Measurements from ENCODE around the gene HDGF. TPM values are rescaled to one million over a fixed set of nuclear protein-coding genes. Genes with fewer than 3 reads are reported as not detected.
A peak's percentile ranks its signal among the peaks of the same experiment; 100 is the strongest.

Gene HDGF
- total RNA-seq, 2 experiments from 2014 or later: 186 to 196 TPM

DNA sequence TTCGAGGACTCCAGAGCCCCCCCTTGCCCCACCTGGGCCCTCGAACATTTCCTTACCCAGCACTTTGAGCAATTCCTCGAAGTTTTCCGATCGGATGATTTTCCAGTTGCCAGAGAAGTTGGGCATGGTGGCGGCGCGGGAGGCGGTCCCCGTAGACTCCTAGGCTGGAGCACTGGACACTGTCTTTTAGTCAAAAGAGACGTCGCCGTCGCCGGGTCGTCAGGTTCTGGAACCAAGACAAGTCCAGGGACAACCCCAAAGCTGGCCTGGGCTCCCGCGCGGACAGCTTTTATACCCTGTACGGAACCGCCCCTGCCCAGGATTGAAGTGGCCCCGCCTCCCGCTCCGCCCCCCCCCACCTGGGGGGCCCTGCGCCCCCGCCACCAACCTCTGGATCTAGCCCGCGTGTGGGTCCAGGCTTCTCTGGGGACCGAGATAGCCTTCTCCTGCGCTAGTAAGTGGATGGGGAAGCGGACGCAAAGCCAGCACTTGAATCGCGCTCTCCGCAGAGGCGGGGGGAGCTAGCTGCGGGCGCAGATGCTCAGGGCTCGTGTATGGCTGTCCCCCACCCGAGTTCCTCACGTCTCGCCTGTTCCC is 46.1 kb downstream of the HDGF start, which contains the start of gene CRABP2:
Gene CRABP2 (minus strand): TSS at position 263 of the 597 bp plus-strand sequence. CDS start 137 bp downstream, at position 126.
- peak within 1 kb of the TSS; percentile 88 for H3K4me3 Mint-ChIP-seq
- H3K27ac Mint-ChIP-seq: peak within 1 kb of the TSS; percentile 15
- H3K27me3 Mint-ChIP-seq: peaks cover 45% of the 10 kb centered on the region
- no peak for ATAC-seq (ENCODE audit: low read depth)
- DNase-seq: no peak
- no peaks in the 10 kb centered on the region for H3K9me3 Mint-ChIP-seq
- POLR2A ChIA-PET: interaction anchor here (0.8 to 1.5 kb wide), 7 partner anchors 11 to 62 kb away, joined by 3 to 8 read pairs (median 3); partner anchors contain the start of genes ISG20L2, METTL25B and PRCC
- H3K4me1 Mint-ChIP-seq: peaks cover 24% of the 10 kb centered on the region
- H3K36me3 Mint-ChIP-seq: no peaks in the 10 kb centered on the region

DNA sequence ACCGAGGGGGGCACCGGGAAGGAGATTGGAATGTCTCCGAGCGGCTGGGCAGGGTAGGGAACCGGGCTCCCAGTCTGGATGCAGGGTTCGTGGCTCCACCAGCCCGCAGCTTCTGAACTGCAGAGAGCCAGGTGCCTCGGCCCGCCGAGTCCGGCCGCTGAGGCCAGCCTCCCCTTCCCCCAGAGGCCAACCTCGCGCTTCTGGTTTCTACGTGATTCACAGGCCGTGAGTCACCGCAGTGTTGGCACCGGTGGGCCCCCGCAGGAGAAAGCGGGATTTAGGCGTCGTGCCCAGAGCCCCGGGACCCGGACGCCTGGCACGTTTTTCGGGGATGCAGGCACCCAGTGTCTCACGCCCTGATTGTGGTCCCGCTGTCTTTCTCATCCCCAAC is 46.5 kb downstream of the HDGF start:
- peak overlapping the region; percentile 88 for H3K4me3 Mint-ChIP-seq
- H3K4me1 Mint-ChIP-seq: peaks cover 24% of the 10 kb centered on the region
- POLR2A ChIA-PET: interaction anchor here (1.0 kb wide), 1 partner anchor 16 kb away, joined by 3 read pairs; no protein-coding TSS in a partner anchor
- H3K27ac Mint-ChIP-seq: no peak overlapping the region
- peaks cover 45% of the 10 kb centered on the region for H3K27me3 Mint-ChIP-seq
- H3K9me3 Mint-ChIP-seq: no peaks in the 10 kb centered on the region
- no peaks in the 10 kb centered on the region for H3K36me3 Mint-ChIP-seq
- DNase-seq (no peak), ATAC-seq (ENCODE audit: low read depth) (no peak)

DNA sequence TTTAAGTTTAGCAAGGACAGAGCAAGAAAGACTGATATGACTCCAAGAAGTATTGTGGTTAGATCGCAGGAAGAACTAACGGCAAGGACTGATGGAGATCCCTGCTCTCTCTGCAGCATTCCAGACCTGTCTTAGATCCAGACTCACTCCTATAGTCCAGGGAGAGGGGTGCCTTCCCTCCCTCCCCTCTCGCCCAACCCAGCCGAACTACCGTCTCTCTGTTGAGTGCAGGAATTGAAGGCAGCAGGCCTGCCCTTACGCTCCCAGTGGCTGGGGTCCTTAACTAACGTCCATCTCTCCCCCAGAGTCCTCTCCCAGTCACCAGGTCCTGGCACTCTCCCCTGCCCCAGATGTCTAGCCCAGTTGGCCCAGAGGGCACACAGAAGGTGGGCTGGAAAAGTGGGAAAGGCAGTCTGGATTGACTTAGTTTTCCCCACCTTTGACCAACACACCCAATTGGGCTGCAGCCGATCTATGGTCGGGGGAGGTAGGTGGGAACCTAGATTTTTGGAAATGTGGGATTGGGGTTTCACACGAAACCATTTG is 47.2 kb downstream of the HDGF start:
- DNase-seq: no peak
- H3K4me1 Mint-ChIP-seq: peaks cover 24% of the 10 kb centered on the region
- no peak overlapping the region for H3K4me3 Mint-ChIP-seq
- H3K9me3 Mint-ChIP-seq: no peaks in the 10 kb centered on the region
- peaks cover 45% of the 10 kb centered on the region for H3K27me3 Mint-ChIP-seq
- H3K27ac Mint-ChIP-seq: no peak overlapping the region
- POLR2A ChIA-PET: interaction anchor here (1.0 kb wide), 2 partner anchors 13 to 15 kb away, joined by 3 read pairs; no protein-coding TSS in a partner anchor
- no peaks in the 10 kb centered on the region for H3K36me3 Mint-ChIP-seq
- ATAC-seq (ENCODE audit: low read depth): no peak

DNA sequence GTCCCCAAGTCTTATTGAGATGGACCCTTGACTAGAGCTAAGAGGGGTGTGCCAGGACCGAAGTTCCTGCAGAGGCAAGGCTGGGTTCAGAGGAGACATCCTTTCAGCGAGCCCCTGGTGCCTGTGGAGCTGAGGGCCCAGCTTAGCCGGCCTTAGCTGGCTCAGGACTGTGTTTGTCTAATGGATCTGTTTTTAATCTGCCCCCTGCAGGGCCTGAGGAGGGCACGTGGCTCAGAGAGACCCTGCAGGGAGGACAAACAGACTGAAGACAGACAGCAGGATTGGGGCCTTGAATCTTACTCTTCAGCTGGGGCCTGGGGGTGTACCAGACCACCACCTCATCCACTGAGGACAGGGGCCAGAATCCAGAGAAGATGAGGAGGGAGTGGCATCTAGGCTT is 47.7 kb downstream of the HDGF start:
- POLR2A ChIA-PET: interaction anchor here (0.7 to 1.0 kb wide), 2 partner anchors 12 to 119 kb away, joined by 3 read pairs; no protein-coding TSS in a partner anchor
- no peak for ATAC-seq (ENCODE audit: low read depth)
- peaks cover 45% of the 10 kb centered on the region for H3K27me3 Mint-ChIP-seq
- no peak for DNase-seq
- no peaks in the 10 kb centered on the region for H3K36me3 Mint-ChIP-seq
- H3K4me3 Mint-ChIP-seq: no peak overlapping the region
- H3K4me1 Mint-ChIP-seq: peaks cover 24% of the 10 kb centered on the region
- H3K9me3 Mint-ChIP-seq: no peaks in the 10 kb centered on the region
- H3K27ac Mint-ChIP-seq: no peak overlapping the region

DNA sequence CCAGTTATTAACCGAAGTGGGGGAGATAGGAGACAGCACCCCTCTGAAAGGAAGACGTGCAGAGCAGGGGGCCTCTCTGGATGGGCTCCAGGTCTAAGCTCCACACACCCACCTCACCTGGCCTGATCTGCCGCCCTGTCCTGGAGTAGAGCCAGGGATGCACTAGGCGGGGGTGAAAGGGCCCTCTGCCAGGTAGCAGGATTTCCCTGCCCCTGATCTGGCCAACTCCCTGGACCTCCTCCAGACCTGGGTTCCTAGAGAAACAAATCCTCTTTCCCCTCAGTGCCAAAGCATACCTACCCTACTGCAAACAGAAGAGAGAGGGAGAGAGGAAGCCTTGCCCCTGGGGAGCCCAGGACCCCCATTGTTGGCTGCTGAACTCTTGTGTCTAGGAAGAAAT is 48.1 kb downstream of the HDGF start:
- no peaks in the 10 kb centered on the region for H3K9me3 Mint-ChIP-seq
- no peak overlapping the region for H3K27ac Mint-ChIP-seq
- H3K36me3 Mint-ChIP-seq: no peaks in the 10 kb centered on the region
- ATAC-seq (ENCODE audit: low read depth) (no peak), DNase-seq (no peak)
- H3K4me1 Mint-ChIP-seq: peaks cover 24% of the 10 kb centered on the region
- H3K4me3 Mint-ChIP-seq: no peak overlapping the region
- POLR2A ChIA-PET: interaction anchor here (0.7 to 1.0 kb wide), 3 partner anchors 12 to 253 kb away, joined by 3 to 4 read pairs (median 3); no protein-coding TSS in a partner anchor
- peaks cover 45% of the 10 kb centered on the region for H3K27me3 Mint-ChIP-seq

DNA sequence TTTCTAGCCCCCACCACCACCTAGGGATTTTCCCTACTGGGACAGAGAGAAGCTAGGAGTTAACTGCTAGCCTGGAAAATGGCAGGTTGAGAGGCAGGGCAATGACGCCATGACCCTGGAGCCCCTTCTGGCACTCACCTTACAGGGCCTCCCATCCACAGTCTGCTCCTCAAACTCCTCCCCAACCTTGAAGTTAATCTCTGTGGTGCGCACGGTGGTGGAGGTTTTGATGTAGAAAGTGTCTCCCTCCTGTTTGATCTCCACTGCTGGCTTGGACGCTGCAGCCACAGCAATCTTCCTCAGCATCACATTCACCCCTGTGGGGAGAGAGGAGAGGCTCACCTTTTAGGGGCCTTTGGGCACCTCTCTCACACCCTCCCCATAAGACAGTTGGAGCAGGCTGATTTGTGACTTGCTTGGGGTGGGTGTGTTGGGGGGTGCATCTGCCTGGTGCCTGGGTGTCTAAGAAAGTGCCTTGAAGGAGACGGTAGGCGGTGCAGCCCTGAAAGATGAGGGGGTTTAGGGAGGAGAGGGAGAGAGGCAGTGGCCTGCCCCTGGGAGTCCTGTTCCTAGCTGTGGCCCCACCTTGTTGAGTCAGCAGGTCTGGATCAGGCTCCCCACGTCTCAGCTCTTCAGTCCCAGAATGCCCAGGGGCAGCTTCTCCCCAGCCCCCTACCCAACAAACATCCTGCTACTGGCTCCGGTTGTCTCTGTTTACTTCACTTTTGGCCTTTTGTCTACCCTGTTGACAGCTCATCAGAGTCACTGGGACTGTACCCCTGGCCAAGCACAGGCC is 50.5 kb downstream of the HDGF start:
- H3K27ac Mint-ChIP-seq: peak overlapping the region; percentile 14
- POLR2A ChIA-PET: no interaction called here
- no peaks in the 10 kb centered on the region for H3K9me3 Mint-ChIP-seq
- no peaks in the 10 kb centered on the region for H3K36me3 Mint-ChIP-seq
- DNase-seq (no peak), ATAC-seq (ENCODE audit: low read depth) (peak; percentile 80)
- H3K4me3 Mint-ChIP-seq: no peak overlapping the region
- H3K27me3 Mint-ChIP-seq: peaks cover 38% of the 10 kb centered on the region
- peaks cover 14% of the 10 kb centered on the region for H3K4me1 Mint-ChIP-seq

DNA sequence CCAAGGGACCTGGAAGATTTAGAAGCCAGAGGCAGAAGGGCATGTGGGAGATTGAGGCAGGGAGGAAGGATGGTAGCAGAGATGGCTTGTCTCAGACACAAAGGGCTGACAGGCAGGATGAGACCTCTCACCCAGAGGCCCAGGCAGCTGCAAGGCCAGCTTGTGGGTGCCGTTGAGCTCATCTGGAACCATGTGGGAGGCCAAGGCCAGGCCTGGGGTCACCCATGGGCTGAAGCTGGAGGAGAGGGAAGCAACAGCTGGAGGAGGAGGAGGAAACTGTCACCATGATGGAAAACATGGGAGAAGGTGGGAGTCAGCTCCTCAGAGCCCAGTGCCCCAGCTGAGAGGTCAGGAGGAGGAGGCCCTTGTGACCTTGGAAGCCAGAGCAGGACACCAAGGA is 52.5 kb downstream of the HDGF start:
- Mint-ChIP-seq H3K4me3 (no peak overlapping the region), H3K27me3 (peaks cover 20% of the 10 kb centered on the region), H3K36me3 (no peaks in the 10 kb centered on the region), H3K9me3 (no peaks in the 10 kb centered on the region), H3K4me1 (peaks cover 7% of the 10 kb centered on the region), H3K27ac (no peak overlapping the region)
- DNase-seq: no peak
- POLR2A ChIA-PET: interaction anchor here (0.9 kb wide), 1 partner anchor 68 kb away, joined by 3 read pairs; the partner anchor contains the start of gene PRCC
- ATAC-seq (ENCODE audit: low read depth): no peak

DNA sequence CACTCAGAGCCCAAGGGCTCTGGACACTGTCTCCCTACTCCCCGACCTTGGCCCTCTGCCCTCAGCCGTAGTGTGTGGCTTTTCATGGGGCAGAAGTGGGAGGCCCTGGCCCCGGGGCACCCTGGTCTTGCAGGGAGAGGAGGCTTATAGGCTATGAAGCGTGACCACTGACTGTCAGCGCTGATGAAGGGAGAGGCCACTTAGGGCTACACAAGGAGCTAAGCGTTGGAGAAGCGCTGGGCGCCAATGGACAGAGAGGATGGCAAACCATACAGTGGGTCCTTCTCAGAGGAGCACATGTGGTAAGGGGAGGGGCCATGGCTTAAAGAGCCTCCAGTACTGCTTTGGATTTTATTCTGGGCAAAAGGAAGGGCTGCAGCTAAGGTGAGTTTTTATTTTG is 54.0 kb downstream of the HDGF start:
- Mint-ChIP-seq H3K27me3 (peaks cover 21% of the 10 kb centered on the region), H3K36me3 (no peaks in the 10 kb centered on the region), H3K27ac (no peak overlapping the region), H3K9me3 (no peaks in the 10 kb centered on the region), H3K4me1 (peaks cover 12% of the 10 kb centered on the region), H3K4me3 (no peak overlapping the region)
- DNase-seq (no peak), ATAC-seq (ENCODE audit: low read depth) (no peak)
- POLR2A ChIA-PET: interaction anchor here (0.6 kb wide), 1 partner anchor 212 kb away, joined by 3 read pairs; no protein-coding TSS in a partner anchor

DNA sequence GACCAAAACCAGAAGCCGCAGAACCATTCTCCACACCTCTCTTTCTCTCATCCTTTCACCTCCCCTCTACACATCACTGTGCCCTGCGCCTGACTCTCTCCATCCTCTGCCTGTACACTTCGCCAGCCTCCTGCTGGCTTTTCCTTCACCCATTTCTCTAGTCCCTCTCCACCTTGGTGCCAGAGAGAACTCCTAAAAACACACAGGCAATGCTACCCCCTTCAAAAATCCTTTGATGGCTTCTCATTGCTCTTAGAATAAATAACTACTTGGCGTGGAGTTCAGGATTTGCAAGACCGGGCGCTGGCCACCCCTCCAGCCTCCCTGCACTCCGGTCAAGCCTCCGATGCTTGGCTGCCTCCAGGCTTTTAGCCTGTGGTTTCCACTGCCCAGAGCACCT is 54.7 kb downstream of the HDGF start:
- DNase-seq (no peak), ATAC-seq (ENCODE audit: low read depth) (no peak)
- POLR2A ChIA-PET: no interaction called here
- no peaks in the 10 kb centered on the region for H3K9me3 Mint-ChIP-seq
- H3K4me1 Mint-ChIP-seq: peaks cover 18% of the 10 kb centered on the region
- no peak overlapping the region for H3K27ac Mint-ChIP-seq
- H3K27me3 Mint-ChIP-seq: peaks cover 24% of the 10 kb centered on the region
- no peaks in the 10 kb centered on the region for H3K36me3 Mint-ChIP-seq
- no peak overlapping the region for H3K4me3 Mint-ChIP-seq

DNA sequence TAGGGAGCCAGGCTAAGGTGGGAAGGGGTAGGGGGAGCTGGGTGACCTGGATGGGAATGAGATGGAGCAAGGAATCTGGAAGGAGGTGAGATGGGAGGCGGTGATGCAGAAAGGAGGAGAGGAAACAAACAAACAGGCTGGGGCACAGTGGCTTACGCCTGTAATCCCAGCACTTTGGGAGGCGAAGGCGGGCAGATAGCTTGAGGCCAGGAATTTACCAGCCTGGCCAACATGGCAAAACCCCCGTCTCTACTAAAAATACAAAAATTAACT is 56.8 kb downstream of the HDGF start:
- H3K4me3 Mint-ChIP-seq: no peak overlapping the region

DNA sequence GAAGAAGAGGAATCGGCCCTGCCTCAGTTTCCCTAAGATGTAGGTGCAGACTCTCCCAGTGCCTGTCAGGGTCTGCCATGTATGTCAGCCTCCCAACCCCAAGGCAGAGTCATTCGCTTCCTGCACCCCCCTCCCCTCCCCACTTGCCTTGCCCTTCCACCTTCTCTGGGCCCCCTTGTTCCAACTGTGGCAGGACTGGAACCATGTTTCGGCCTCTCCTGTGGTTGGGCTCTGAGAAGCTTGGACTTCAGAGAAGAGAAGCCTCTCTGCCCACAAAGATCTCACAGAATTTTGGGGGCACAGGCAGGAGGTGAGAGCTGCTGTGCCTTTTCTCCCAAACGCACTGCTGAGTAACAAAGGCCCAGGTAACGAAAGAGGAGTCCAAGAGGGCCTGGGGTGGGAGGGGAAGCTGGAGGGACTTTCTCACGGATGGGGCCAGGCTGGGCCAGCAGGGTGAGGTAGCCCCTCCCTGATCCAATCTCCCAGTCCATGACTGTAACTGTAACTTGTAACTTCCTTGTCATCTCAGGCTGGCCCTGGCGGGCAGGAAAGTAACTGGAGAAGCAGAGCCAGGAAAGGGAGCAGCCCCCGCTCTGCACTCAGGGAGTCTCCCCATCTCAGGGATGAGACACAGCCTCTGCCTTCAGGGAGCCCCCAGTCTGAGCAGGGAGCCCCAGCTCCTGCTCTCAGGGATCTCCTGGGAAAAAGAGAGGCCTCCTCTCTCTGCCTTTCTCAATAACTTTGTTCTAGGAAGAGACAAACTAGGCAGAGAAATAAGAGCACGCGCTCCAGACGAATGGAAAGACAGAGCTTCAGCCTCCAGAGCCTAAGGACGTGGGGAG is 57.4 kb downstream of the HDGF start:
- Mint-ChIP-seq H3K9me3 (no peaks in the 10 kb centered on the region), H3K27ac (no peak overlapping the region), H3K4me3 (no peak overlapping the region), H3K4me1 (peaks cover 17% of the 10 kb centered on the region), H3K27me3 (peaks cover 49% of the 10 kb centered on the region), H3K36me3 (no peaks in the 10 kb centered on the region)
- DNase-seq: no peak
- POLR2A ChIA-PET: interaction anchor here (0.6 kb wide), 1 partner anchor 27 kb away, joined by 3 read pairs; no protein-coding TSS in a partner anchor
- no peak for ATAC-seq (ENCODE audit: low read depth)

More for the DNA sequence above, 56.8 kb downstream of the HDGF start:
- Mint-ChIP-seq H3K4me1 (peaks cover 16% of the 10 kb centered on the region), H3K9me3 (no peaks in the 10 kb centered on the region), H3K36me3 (no peaks in the 10 kb centered on the region), H3K27me3 (peaks cover 43% of the 10 kb centered on the region), H3K27ac (no peak overlapping the region)
- POLR2A ChIA-PET: interaction anchor here (0.6 kb wide), 1 partner anchor 257 kb away, joined by 3 read pairs; no protein-coding TSS in a partner anchor
- DNase-seq (no peak), ATAC-seq (ENCODE audit: low read depth) (no peak)

DNA sequence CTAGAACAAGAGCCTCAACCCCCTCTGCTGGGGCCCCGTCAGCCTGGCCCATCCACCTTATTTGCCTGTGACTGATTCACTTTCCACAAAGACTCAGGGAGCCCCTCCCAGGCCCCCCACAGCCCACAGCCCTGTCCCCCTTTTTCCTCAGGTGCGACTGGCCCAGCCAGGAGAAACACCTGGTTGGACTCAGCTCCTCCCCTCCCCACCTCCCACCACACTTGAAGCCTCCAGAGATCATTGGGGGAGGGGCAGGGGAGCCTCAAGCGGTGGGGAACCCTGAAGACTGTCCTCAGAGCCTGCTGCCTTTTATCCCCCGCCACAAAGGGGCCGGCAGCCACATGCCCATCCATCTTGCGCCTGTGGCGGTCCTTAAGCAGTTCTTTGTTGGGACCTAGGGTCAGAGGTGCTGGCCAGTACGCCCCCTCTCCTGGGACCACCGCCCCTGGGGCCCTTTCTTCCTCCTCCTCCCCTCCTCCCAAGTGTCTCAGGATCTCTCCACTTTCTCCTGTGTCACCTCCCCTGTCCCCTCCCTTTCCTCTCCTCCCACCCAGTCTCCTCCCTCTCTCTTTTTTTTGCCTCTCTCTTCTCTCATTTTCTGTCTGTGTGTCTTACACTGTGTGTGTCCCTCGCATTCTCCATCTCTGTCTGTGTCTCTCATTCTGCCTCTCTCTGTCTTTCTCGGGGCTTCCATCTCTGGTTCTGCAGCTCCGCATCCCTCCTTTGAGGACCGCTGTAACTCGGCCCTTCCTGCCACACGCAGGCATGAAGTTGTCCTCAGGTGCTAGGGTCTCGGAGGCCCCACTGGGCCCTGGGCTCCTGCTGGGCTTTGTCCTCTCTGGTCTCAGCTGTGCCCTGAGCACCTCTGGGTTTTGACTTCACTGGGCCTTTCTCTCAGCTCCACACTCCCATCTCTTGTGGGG is 58.3 kb downstream of the HDGF start:
- H3K36me3 Mint-ChIP-seq: no peaks in the 10 kb centered on the region
- peaks cover 58% of the 10 kb centered on the region for H3K27me3 Mint-ChIP-seq
- POLR2A ChIA-PET: interaction anchor here (0.6 kb wide), 1 partner anchor 28 kb away, joined by 3 read pairs; no protein-coding TSS in a partner anchor
- no peak overlapping the region for H3K27ac Mint-ChIP-seq
- DNase-seq (no peak), ATAC-seq (ENCODE audit: low read depth) (no peak)
- no peak overlapping the region for H3K4me3 Mint-ChIP-seq
- no peaks in the 10 kb centered on the region for H3K9me3 Mint-ChIP-seq
- peaks cover 17% of the 10 kb centered on the region for H3K4me1 Mint-ChIP-seq
